GM06990 (cell line): ENCODE measurements around the gene SCNM1.

ENCODE experiments used
- DNase-seq: peaks from one replicate; pipeline ENCODE4 v3.0.0-alpha.2; 2011; ENCODE audit not compliant: insufficient read length; ENCODE audit errors: extremely low read depth
- H3K27me3 ChIP-seq: replicated peaks from 2 replicates; pipeline ENCODE4 v1.6.0; 2011; ENCODE audit warnings: low read length; ENCODE audit not compliant: control insufficient read depth, insufficient read depth
- H3K36me3 ChIP-seq: 2 replicates; pipeline ENCODE4 v1.5.1; 2011; ENCODE audit warnings: low read length; ENCODE audit not compliant: control insufficient read depth, insufficient read depth
- H3K4me3 ChIP-seq: replicated peaks from 2 replicates; pipeline ENCODE4 v1.5.1; 2011; ENCODE audit warnings: low read depth, mild to moderate bottlenecking, control low read depth, low read length
- CTCF ChIP-seq: IDR thresholded peaks from 2 replicates; pipeline ENCODE4 v1.5.1; 2011; ENCODE audit warnings: low read length, control low read depth, mild to moderate bottlenecking, inconsistent platforms; ENCODE audit not compliant: insufficient read depth, poor library complexity, severe bottlenecking

Gene SCNM1

GRCh38 chr1:151164732-151165280 is 1.1 kb upstream of the SCNM1 start:
- DNase-seq, result no peak

GRCh38 chr1:151165281-151165737 is 635 bp upstream of the SCNM1 start:
- no peak for DNase-seq
- Histone ChIP-seq H3K27me3 (no peaks in the 10 kb centered on the region), H3K4me3 (peak overlapping the region; percentile 69), H3K36me3 (peaks cover 6% of the 10 kb centered on the region)
- no peak for TF ChIP-seq CTCF

More at GRCh38 chr1:151164732-151165280, 1.1 kb upstream of the SCNM1 start:
- Histone ChIP-seq H3K36me3 (peaks cover 6% of the 10 kb centered on the region), H3K4me3 (peak overlapping the region; percentile 69), H3K27me3 (no peaks in the 10 kb centered on the region)
- TF ChIP-seq CTCF, result no peak

GRCh38 chr1:151166505-151166956 is 587 bp downstream of the SCNM1 start:
- no peaks in the 10 kb centered on the region for H3K27me3 ChIP-seq
- no peak for TF ChIP-seq CTCF
- no peak for DNase-seq
- H3K4me3 ChIP-seq, result peak overlapping the region; percentile 66
- H3K36me3 ChIP-seq, result peaks cover 13% of the 10 kb centered on the region

GRCh38 chr1:151167116-151167515 is 1.2 kb downstream of the SCNM1 start:
- Histone ChIP-seq H3K27me3 (no peaks in the 10 kb centered on the region), H3K36me3 (peaks cover 13% of the 10 kb centered on the region), H3K4me3 (peak overlapping the region; percentile 66)
- no peak for TF ChIP-seq CTCF
- DNase-seq, result no peak

- H3K4me3 ChIP-seq, result no peak overlapping the region
- H3K27me3 ChIP-seq, result no peaks in the 10 kb centered on the region
- no peak for TF ChIP-seq CTCF
- peaks cover 19% of the 10 kb centered on the region for H3K36me3 ChIP-seq
- no peak for DNase-seq
Measured at GRCh38 chr1:151171190-151171589, 5.2 kb downstream of the SCNM1 start.
